ENCODE measurements around the gene TRAF3. TPM values are rescaled to one million over a fixed set of nuclear protein-coding genes. Genes with fewer than 3 reads are reported as not detected.

TRAF3 gene
- polyA plus RNA-seq, 1 of the 3 experiments (the other 2 are of a cell fraction): 17.9 TPM

- TF ChIP-seq ELF1 (IDR thresholded peaks at IDR 0.05): no peak
- TF ChIP-seq RXRA (IDR thresholded peaks at IDR 0.05; ENCODE audit: borderline replicate concordance, low read depth): no peak
- TF ChIP-seq, protein P1, sequence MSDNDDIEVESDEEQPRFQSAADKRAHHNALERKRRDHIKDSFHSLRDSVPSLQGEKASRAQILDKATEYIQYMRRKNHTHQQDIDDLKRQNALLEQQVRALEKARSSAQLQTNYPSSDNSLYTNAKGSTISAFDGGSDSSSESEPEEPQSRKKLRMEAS (IDR thresholded peaks at IDR 0.05; ENCODE audit: low read depth): no peak
- no peak for TF ChIP-seq TCF12 (IDR thresholded peaks at IDR 0.05)
- no peak for TF ChIP-seq TEAD4 (IDR thresholded peaks at IDR 0.05; ENCODE audit: borderline replicate concordance, insufficient read depth)
- no peak for TF ChIP-seq EZH2phosphoT487 (IDR thresholded peaks at IDR 0.05; ENCODE audit: borderline replicate concordance, low read depth)
- TF ChIP-seq FOSL2 (IDR thresholded peaks at IDR 0.05; ENCODE audit: borderline replicate concordance, low read depth): no peak
- TF ChIP-seq, protein P2, sequence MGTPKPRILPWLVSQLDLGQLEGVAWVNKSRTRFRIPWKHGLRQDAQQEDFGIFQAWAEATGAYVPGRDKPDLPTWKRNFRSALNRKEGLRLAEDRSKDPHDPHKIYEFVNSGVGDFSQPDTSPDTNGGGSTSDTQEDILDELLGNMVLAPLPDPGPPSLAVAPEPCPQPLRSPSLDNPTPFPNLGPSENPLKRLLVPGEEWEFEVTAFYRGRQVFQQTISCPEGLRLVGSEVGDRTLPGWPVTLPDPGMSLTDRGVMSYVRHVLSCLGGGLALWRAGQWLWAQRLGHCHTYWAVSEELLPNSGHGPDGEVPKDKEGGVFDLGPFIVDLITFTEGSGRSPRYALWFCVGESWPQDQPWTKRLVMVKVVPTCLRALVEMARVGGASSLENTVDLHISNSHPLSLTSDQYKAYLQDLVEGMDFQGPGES (IDR thresholded peaks at IDR 0.05; ENCODE audit: low read depth, low read length): no peak
- no peak for TF ChIP-seq MXI1 (IDR thresholded peaks at IDR 0.05; ENCODE audit: low read depth, low read length)
- no peak for TF ChIP-seq RCOR1 (IDR thresholded peaks at IDR 0.05; ENCODE audit: low read length)
- no peak for TF ChIP-seq REST (IDR thresholded peaks at IDR 0.05; ENCODE audit: low read depth, low read length)
- no peak for TF ChIP-seq TAF1 (IDR thresholded peaks at IDR 0.05; ENCODE audit: borderline replicate concordance, low read depth, low read length)
- TF ChIP-seq ZBTB33 (IDR thresholded peaks at IDR 0.05; ENCODE audit: borderline replicate concordance, low read depth): no peak
- TF ChIP-seq, protein P3, sequence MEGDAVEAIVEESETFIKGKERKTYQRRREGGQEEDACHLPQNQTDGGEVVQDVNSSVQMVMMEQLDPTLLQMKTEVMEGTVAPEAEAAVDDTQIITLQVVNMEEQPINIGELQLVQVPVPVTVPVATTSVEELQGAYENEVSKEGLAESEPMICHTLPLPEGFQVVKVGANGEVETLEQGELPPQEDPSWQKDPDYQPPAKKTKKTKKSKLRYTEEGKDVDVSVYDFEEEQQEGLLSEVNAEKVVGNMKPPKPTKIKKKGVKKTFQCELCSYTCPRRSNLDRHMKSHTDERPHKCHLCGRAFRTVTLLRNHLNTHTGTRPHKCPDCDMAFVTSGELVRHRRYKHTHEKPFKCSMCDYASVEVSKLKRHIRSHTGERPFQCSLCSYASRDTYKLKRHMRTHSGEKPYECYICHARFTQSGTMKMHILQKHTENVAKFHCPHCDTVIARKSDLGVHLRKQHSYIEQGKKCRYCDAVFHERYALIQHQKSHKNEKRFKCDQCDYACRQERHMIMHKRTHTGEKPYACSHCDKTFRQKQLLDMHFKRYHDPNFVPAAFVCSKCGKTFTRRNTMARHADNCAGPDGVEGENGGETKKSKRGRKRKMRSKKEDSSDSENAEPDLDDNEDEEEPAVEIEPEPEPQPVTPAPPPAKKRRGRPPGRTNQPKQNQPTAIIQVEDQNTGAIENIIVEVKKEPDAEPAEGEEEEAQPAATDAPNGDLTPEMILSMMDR (IDR thresholded peaks at IDR 0.05): no peak
- no peak for TF ChIP-seq SMC3 (IDR thresholded peaks at IDR 0.05; ENCODE audit: low read depth, low read length)
- TF ChIP-seq CHD2 (IDR thresholded peaks at IDR 0.05; ENCODE audit: low read length, partially characterized antibody): no peak
- no peak for TF ChIP-seq MEF2A (IDR thresholded peaks at IDR 0.05; ENCODE audit: borderline replicate concordance, low read depth)
- TF ChIP-seq USF1 (IDR thresholded peaks at IDR 0.05; ENCODE audit: borderline replicate concordance, low read depth): no peak
- no peak for TF ChIP-seq JUND (IDR thresholded peaks at IDR 0.05)
- no peak for DNase-seq
- H3K27ac ChIP-seq (ENCODE audit: low read depth in 2 of 2, low read length in 1 of 2): no peak overlapping the region
- no peak overlapping the region for H3K9ac ChIP-seq
- H3F3A ChIP-seq (replicated peaks; ENCODE audit: insufficient read depth): no peaks in the 10 kb centered on the region
- H3K4me1 ChIP-seq (ENCODE audit: control insufficient read depth in 1 of 2, insufficient read depth in 2 of 2, low read depth in 1 of 2, low read length in 1 of 2): no peaks in the 10 kb centered on the region; a peak in 1 of 4 replicates
- WGBS (ENCODE audit: low lambda C conversion rate): 79% methylated on average over 9 of the region's 11 CpGs
- no peak overlapping the region for H3K4me3 ChIP-seq (ENCODE audit: low read depth in 2 of 2, low read length in 1 of 2)
- H3K9me3 ChIP-seq: no peaks in the 10 kb centered on the region
- ChIA-PET POLR2A (no interaction called here), CTCF (interaction anchor here (1.0 to 1.6 kb wide), 4 partner anchors 11 to 230 kb away, joined by 3 to 5 read pairs (median 4); no protein-coding TSS in a partner anchor)
- H3K4me2 ChIP-seq: no peak overlapping the region
- no peaks in the 10 kb centered on the region for H3K9me2 ChIP-seq
- H4K20me1 ChIP-seq (ENCODE audit: insufficient read depth): no peaks in the 10 kb centered on the region
- H3K79me2 ChIP-seq (ENCODE audit: insufficient read depth): no peaks in the 10 kb centered on the region
- H3K27me3 ChIP-seq (ENCODE audit: insufficient read depth): no peaks in the 10 kb centered on the region; the same call in 1 of the 2 replicates
- no peak overlapping the region for H2AFZ ChIP-seq (ENCODE audit: low read depth)
- no peaks in the 10 kb centered on the region for H3K36me3 ChIP-seq (replicated peaks in 1 of 2; ENCODE audit: control insufficient read depth in 1 of 2, insufficient read depth in 2 of 2, low read length in 1 of 2)
These were observed 146.8 kb downstream of the TRAF3 start for GRCh38 chr14:102923925-102924486.

Data from SK-N-SH (cell line).